ENCODE results near the gene CNOT6. TPM values are rescaled to one million over a fixed set of nuclear protein-coding genes. Genes with fewer than 3 reads are reported as not detected.
A peak's percentile ranks its signal among the peaks of the same experiment; 100 is the strongest.
"Not testable (repeated sequence)": the region's sequence is repeated elsewhere in the genome, so short reads cannot be mapped to it uniquely, and the experiment has no call there.

Gene CNOT6
- total RNA-seq, 1 donor from 2014 or later = 18.8 TPM

DNA sequence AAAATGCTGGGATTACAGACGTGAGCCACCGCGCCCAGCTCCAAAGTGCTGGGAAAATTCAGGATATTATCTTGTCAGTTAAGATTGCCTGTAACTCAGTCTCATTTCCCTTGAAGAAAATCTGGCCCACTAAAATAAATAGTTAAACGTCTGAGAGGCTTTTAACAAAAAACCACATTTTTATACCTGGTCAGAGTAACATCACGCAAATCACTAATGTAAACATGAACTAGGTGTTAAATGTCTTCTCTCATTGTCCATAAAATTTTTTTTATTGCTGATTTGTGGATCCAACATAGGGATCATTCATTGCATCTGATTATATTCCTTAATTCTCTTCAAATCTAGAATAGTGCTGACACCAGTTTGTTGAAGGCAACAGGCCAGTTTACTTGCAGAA is 22.3 kb downstream of the CNOT6 start:
- DNase-seq (ENCODE audit: low spot score) = no peak

DNA sequence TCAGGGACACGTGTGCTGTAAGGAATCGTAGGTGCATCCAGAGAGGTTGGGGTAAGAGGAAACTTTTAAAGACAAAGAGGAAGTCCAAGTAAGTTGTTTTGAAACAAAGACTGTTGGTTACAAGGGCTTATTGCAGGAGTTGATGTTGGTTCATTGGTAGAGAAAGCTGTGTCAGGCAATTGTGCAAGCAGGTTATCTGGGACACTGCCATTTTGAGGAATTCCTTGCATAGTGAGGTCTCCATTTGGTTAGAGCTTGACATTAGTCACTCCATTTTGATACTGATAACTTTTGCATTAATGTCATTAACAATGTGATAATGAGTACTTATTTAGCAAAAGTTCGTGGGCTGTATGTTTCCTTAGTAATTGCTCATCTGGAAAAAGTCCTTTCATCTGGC is 24.9 kb downstream of the CNOT6 start:
- no peak for DNase-seq (ENCODE audit: low spot score)

DNA sequence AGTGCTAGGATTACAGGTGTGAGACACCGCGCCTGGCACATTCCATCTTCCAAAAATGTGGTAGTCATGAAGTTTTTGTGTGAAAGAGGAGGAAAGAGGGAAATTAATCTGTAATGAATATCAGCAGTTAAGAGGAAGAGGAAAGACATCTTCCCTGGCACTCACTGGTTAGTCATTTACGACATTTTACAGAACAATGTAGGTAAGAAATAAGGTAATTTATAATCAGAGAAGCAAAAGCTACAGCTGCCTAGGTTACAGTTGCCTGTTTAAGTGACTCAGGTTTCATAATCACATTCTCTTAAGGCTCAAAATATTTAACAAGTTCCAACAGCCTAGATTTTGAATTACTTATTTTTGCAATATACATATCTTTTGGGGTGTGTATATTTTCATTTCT is 26.9 kb downstream of the CNOT6 start:
- no peak for DNase-seq (ENCODE audit: low spot score)

DNA sequence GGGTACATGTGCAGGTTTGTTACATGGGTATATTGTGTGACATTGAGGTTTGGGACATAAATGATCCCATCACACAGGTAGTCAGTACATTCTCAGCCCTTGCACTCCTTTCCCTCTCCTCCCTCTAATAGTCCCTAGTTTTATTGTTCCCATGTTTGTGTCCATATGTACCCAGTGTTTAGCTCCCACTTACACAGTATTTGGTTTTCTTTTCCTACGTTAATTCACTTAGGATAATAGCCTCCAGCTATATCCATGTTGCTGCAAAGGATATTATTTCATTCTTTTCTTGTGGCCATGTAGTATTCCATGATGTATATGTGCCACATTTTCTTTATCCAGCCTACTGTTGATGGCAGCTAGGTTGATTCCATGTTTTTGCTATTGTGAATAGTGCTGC is 27.4 kb downstream of the CNOT6 start:
- no peak for DNase-seq (ENCODE audit: low spot score)

- no peak for DNase-seq (ENCODE audit: low spot score)
Measured at GRCh38 chr5:180522330-180522729, 28.2 kb downstream of the CNOT6 start.

- DNase-seq (ENCODE audit: low spot score) = peak; percentile 84
Measured at GRCh38 chr5:180523629-180524466, 29.7 kb downstream of the CNOT6 start.

GRCh38 chr5:180525399-180525798 is 31.2 kb downstream of the CNOT6 start:
- DNase-seq (ENCODE audit: low spot score) = no peak

DNA sequence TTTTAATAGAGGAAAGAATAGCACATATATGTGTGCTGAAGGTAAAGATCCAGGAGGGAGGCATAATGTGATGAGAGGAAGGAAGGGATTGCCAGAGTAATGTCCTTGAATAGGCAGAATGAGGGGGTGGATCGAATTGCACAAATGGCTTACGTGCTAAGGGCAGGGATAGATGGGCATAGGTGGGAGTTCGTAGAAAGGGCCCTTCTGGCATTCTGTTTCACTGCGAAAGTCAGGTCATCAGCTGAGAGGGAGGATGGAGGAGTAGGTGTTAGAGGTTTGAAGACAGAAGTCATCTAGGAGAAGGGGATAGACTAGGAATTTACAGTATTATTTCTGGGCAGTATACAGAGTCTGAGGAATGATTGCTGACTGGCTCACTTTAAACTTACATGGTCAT is 32.1 kb downstream of the CNOT6 start:
- no peak for DNase-seq (ENCODE audit: low spot score)

DNA sequence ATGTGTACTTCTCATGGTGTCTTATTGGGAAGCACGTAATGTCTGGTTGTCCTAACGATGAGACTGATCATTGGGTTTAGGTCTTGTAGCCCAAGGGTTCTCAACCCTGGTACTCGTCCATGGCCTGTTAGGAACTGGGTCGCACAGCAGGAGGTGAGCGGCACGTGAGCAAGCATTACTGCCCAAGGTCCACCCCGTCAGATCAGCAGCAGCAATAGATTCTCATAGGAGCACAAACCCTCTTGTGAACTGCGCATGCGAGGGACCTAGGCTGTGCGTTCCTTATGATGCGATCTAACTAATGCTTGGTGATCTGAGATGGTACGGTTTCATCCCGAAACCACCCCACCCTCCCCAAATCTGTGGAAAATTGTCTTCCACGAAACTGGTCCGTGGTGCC is 33.5 kb downstream of the CNOT6 start:
- no peak for DNase-seq (ENCODE audit: low spot score)

- DNase-seq (ENCODE audit: low spot score) = not testable (repeated sequence)
Measured at GRCh38 chr5:180531036-180531585, 36.9 kb downstream of the CNOT6 start.

DNA sequence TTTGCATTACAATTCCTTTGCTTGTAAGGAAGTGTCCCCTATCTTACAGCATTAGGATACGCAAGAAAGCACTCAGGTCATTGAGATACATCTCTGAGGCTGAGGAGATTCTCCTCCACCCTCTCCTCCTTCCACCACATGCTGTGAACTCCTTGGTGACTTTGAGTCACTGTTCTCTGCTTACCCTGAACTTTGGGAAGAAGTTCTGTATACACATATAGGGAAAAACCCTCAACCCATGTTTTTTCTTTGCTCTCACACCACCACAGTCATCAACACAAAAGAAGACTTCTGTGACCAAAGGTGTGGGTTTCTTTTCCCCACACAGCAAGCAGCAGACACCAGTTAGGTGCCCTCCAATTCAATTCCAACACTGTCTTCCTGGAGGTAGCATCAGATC is 38.1 kb downstream of the CNOT6 start:
- DNase-seq (ENCODE audit: low spot score) = no peak

GRCh38 chr5:180533845-180534244 is 39.7 kb downstream of the CNOT6 start:
- no peak for DNase-seq (ENCODE audit: low spot score)

DNA sequence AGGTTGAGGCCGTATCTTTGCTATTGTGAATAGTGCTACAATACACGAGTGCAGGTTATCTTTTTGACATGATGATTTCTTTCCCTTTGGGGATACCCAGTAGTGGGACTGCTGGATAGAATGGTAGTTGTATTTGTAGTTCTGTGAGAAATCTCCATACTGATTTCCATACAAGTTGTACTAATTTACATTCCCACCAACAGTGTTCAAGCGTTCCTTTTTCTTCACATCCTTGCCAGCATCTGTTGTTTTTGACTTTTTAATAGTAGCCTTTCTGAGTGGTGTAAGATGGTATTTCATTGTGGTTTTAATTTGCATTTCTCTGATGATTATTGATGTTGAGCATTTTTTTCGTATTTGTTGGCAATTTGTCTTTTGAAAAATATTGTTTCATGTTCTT is 41.4 kb downstream of the CNOT6 start:
- DNase-seq (ENCODE audit: low spot score) = no peak

GRCh38 chr5:180540050-180540694 is 46.0 kb downstream of the CNOT6 start:
- no peak for DNase-seq (ENCODE audit: low spot score)

GRCh38 chr5:180541710-180542109 is 47.5 kb downstream of the CNOT6 start:
- no peak for DNase-seq (ENCODE audit: low spot score)

DNA sequence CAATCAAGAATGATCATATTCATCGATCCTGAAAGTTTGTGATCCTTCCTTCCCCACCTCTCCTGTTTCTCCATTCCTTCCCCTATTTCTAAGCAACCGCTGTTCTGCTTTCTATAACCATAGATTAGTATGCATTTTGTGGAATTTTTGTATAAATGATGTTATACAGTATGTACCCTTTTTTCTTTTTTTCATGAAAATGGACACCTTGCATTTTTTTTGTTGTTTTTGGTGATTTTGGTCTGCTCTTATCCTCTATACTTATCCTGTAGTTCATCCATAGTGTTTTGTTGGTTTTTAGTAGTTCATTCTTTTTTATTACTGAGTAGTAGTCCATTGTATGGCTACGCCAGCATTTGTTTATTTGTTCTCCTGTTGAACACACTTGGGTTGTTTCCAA is 51.1 kb downstream of the CNOT6 start:
- no peak for DNase-seq (ENCODE audit: low spot score)

- DNase-seq (ENCODE audit: low spot score) = no peak
Measured at GRCh38 chr5:180548563-180548962, 54.4 kb downstream of the CNOT6 start.

DNA sequence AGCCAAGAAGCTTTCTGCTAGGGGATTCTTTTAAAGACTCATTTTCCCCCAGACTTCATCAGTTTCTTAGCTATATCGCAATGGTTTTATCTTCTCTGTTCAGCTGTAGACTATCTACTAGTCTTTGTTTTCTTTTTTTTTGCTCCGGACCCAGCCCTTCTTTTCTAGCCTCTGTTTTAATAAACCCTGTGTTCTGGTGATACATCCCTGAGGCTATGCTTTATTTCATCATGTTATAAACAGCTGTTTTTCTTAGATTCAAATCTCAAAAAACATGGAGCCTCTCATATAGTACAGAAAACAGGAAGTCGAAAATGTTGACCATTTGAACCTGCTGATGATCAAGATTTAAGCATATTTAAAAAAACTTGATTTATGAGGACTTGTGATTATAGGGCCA is 59.4 kb downstream of the CNOT6 start:
- no peak for DNase-seq (ENCODE audit: low spot score)

DNA sequence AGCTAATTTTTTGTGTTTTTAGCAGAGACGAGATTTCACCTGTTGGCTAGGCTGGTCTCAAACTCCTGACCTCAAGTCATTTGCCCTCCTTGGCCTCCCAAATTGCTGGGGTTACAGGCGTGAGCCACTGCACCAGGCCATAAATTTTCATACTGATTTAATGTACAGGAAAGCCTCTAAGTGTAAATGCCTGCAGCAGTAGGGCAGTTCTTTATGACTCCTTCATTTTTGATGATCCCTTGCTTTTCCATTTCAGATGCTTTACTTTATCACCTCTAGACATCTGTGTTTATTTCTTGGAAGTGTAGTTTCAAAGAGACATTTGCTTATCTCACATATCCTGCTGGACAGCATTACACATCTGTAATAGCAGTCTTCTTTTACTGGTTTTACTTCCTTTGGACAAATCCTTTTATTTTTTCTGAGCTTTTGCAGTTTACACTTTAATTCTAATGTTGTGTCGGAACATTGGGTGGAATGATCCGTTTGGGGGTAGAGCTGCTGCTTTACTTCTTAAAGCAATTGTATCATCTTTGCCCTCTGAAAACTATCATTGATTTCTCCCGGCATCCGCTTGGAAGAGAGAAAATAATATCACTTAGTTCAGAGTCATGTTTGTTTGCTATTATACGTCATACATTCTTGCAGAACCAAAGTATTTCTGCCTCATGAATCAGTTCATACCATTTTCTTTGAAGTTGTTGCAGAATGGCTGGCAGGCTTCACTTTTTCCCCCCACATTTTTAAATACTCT is 61.2 kb downstream of the CNOT6 start:
- DNase-seq (ENCODE audit: low spot score) = peak; percentile 63

- DNase-seq (ENCODE audit: low spot score) = no peak
Measured at GRCh38 chr5:180557217-180557809, 63.1 kb downstream of the CNOT6 start.

GRCh38 chr5:180558232-180558631 is 64.1 kb downstream of the CNOT6 start:
- DNase-seq (ENCODE audit: low spot score) = no peak

DNA sequence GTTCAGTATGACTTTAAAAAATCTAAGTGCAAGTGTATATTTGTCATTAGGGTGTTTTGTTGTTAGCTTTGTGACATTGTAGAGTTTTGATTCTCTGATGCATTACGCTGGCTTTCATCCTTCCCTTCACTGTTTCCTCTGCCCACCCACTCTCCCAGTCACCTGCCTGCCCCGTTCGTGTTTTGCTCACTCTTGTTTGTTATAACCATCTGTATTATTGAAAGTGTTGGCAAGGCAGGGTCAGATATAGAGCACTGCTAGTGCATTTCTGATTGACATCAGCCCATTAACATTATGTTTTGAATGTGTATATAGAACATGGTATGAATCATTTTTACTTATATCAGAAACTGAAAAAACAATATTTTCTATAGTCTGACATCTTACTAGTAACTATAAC is 69.8 kb downstream of the CNOT6 start:
- DNase-seq (ENCODE audit: low spot score) = no peak

All from umbilical cord (tissue), 2 donors.